Endothelial cell of umbilical vein (primary cell): ENCODE results near the gene MECP2. TPM values are rescaled to one million over a fixed set of nuclear protein-coding genes. Genes with fewer than 3 reads are reported as not detected.
A peak's percentile ranks its signal among the peaks of the same experiment; 100 is the strongest.

ENCODE experiments used
- BruUV-seq: library from RNA; stranded (reverse); fragments of 400-500 nt; replicated peaks from 2 replicates; lab custom pipeline; 2021; lab: Mats Ljungman, UMichigan
- CTCF ChIA-PET: fragments of 300-600, 350-600 bp; sonication (Branson Sonifier 250); formaldehyde crosslinking; loops from one replicate; lab custom pipeline; 2021; ENCODE audit warnings: antibody characterized with exemption, inconsistent platforms; lab: Charles Lee
- POLR2A ChIA-PET: fragments of 300-600, 350-600 bp; sonication (Branson Sonifier 250); formaldehyde crosslinking; loops from one replicate; lab custom pipeline; 2021; ENCODE audit warnings: antibody characterized with exemption, inconsistent platforms; lab: Charles Lee
- DNase-seq: peaks from one replicate; pipeline ENCODE4 v3.0.0-alpha.2; 2011; ENCODE audit warnings: low read depth, low spot score
- FAIRE-seq: peaks from 2 replicates; lab custom pipeline; 2011; peaks lifted over from hg19 to GRCh38; lab: Jason Lieb, UNC
- H2AFZ ChIP-seq: 2 replicates; pipeline ENCODE4 v1.6.0; 2012; ENCODE audit warnings: low read depth, low read length, control low read depth, inconsistent platforms
- H3K27ac ChIP-seq: 2 replicates; pipeline ENCODE4 v1.5.1; 2011; ENCODE audit warnings: low read depth, mild to moderate bottlenecking, control low read depth, low read length, moderate library complexity; ENCODE audit not compliant: insufficient read depth
- H3K27me3 ChIP-seq, 2 experiments: 2 replicates each; pipeline versions ENCODE4 v1.6.0 to v1.6.1; 2011; ENCODE audit warnings: low read length in 2 of 2, mixed read lengths in 1 of 2; ENCODE audit not compliant: control insufficient read depth in 2 of 2, insufficient read depth in 2 of 2
- H3K36me3 ChIP-seq, 2 experiments: 2 replicates in 1 of 2; 3 replicates in 1 of 2; pipeline ENCODE4 v1.5.1; 2011; ENCODE audit warnings: low read length in 2 of 2, mild to moderate bottlenecking in 1 of 2, moderate library complexity in 1 of 2; ENCODE audit not compliant: control insufficient read depth in 2 of 2, insufficient read depth in 2 of 2; ENCODE audit errors: extremely low read depth in 1 of 2
- H3K4me1 ChIP-seq: 3 replicates; pipeline ENCODE4 v1.5.1; 2011; ENCODE audit warnings: mild to moderate bottlenecking, low read length; ENCODE audit not compliant: control insufficient read depth, insufficient read depth; ENCODE audit errors: extremely low read depth
- H3K4me2 ChIP-seq: 2 replicates; pipeline ENCODE4 v1.6.1; 2011; ENCODE audit warnings: low read length, control low read depth, mixed read lengths; ENCODE audit not compliant: insufficient read depth
- H3K4me3 ChIP-seq, 3 experiments: fragments of 200-600 bp in 1 of 3; sonication (generic), shearing (Covaris generic) in 1 of 3; replicated peaks in 1 of 3; 2 replicates each; pipeline ENCODE4 v1.5.1; 2011 to 2016; ENCODE audit warnings: control low read depth in 3 of 3, low read length in 3 of 3, mild to moderate bottlenecking in 2 of 3, inconsistent platforms in 1 of 3, low read depth in 1 of 3, moderate library complexity in 1 of 3; ENCODE audit not compliant: insufficient read depth in 1 of 3
- H3K79me2 ChIP-seq: 2 replicates; pipeline ENCODE4 v1.6.0; 2012; ENCODE audit warnings: low read length, inconsistent platforms; ENCODE audit not compliant: control insufficient read depth, insufficient read depth
- H3K9ac ChIP-seq: replicated peaks from 2 replicates; pipeline ENCODE3; 2011; ENCODE audit warnings: low read length, control low read depth; ENCODE audit not compliant: insufficient read depth; ENCODE audit errors: extremely low read depth
- H3K9me1 ChIP-seq: replicated peaks from 3 replicates; pipeline ENCODE4 v1.6.0; 2011; ENCODE audit warnings: mild to moderate bottlenecking, low read length; ENCODE audit not compliant: control insufficient read depth, insufficient read depth; ENCODE audit errors: extremely low read depth
- H3K9me3 ChIP-seq: replicated peaks from 2 replicates; pipeline ENCODE4 v1.5.1; 2012; ENCODE audit warnings: low read length, inconsistent platforms; ENCODE audit not compliant: control insufficient read depth, insufficient read depth
- H4K20me1 ChIP-seq: replicated peaks from 2 replicates; pipeline ENCODE3; 2011; ENCODE audit warnings: mild to moderate bottlenecking, low read length; ENCODE audit not compliant: control insufficient read depth, insufficient read depth; ENCODE audit errors: extremely low read depth
- FOS ChIP-seq: IDR thresholded peaks from 2 replicates; pipeline ENCODE4 v1.6.1; 2011; ENCODE audit warnings: mild to moderate bottlenecking, low read length, moderate library complexity, borderline replicate concordance; ENCODE audit not compliant: insufficient read depth
- GATA2 ChIP-seq: IDR thresholded peaks from 2 replicates; pipeline ENCODE4 v1.7.0; 2011; ENCODE audit warnings: low read depth, mild to moderate bottlenecking, moderate library complexity, mixed read lengths, low read length; ENCODE audit not compliant: insufficient read length, insufficient read depth
- JUN ChIP-seq: IDR thresholded peaks from 2 replicates; pipeline ENCODE4 v1.6.1; 2011; ENCODE audit warnings: borderline replicate concordance, low read depth; ENCODE audit not compliant: insufficient read length, insufficient read depth
- MYC ChIP-seq: IDR thresholded peaks from one replicate; pipeline ENCODE4 v1.6.1; 2011; ENCODE audit warnings: mild to moderate bottlenecking, low read depth, low read length
- POLR2AphosphoS5 ChIP-seq: IDR thresholded peaks from 2 replicates; pipeline ENCODE4 v1.6.1; 2012; ENCODE audit warnings: low read depth, mild to moderate bottlenecking, control low read depth, low read length, moderate library complexity; ENCODE audit not compliant: insufficient read depth
- dilution Hi-C: fragments of 300-500 bp; cut with MboI; formaldehyde crosslinking; loops from one replicate; pipeline ENCODE4 v1.15.0; 2019; ENCODE audit warnings: low sequenced_read_pairs; ENCODE audit not compliant: extremely low pct_ligation_motif_present
- intact Hi-C: fragments of 100-400 bp; cut with micrococcal nuclease; formaldehyde crosslinking; loops from one replicate; pipeline ENCODE4 v1.10.0; 2022
- polyA plus RNA-seq, 4 experiments: library from polyadenylated mRNA; depleted of rRNA in 3 of 4; stranded (reverse) in 3 of 4; unstranded in 1 of 4; fragments of >200 nt; gene quantifications; 2 replicates each; pipeline versions ENCODE4 v1.2.1 to v1.2.3, GENCODE V29; 2011 to 2012; ENCODE audit warnings: missing spikeins in 1 of 4
- total RNA-seq: library from RNA; stranded (reverse); gene quantifications from 2 replicates; pipeline ENCODE4 v1.2.3, GENCODE V29; 2021

MECP2 gene
- total and polyA plus RNA-seq, 2 donors (not counting 3 experiments of a cell fraction or from before 2014, with no cell fraction given): 9.0 to 45.3 TPM

GRCh38 chrX:153984351-153985178 lies 113.0 kb downstream of the MECP2 start:
- Histone ChIP-seq H3K27me3 (no peaks in the 10 kb centered on the region), H4K20me1 (no peaks in the 10 kb centered on the region), H3K79me2 (no peaks in the 10 kb centered on the region), H3K4me1 (peaks cover 10% of the 10 kb centered on the region), H2AFZ (peak overlapping the region; percentile 81), H3K9ac (no peak overlapping the region), H3K9me3 (no peaks in the 10 kb centered on the region), H3K27ac (peak overlapping the region; percentile 30), H3K4me3 (no peak overlapping the region), H3K36me3 (no peaks in the 10 kb centered on the region), H3K4me2 (peak overlapping the region; percentile 17), H3K9me1 (no peaks in the 10 kb centered on the region)
- intact Hi-C loops: loop anchor here (1.0 kb wide), 1 partner anchor 11 kb away; no protein-coding TSS in a partner anchor
- no peak for DNase-seq
- ChIA-PET POLR2A (no interaction called here), CTCF (interaction anchor here (0.6 kb wide), 1 partner anchor 29 kb away, joined by 4 read pairs; no protein-coding TSS in a partner anchor)
- no peak for TF ChIP-seq JUN
- no peak for TF ChIP-seq MYC
- no peak for TF ChIP-seq FOS
- no peak for TF ChIP-seq POLR2AphosphoS5
- no TSS peak for BruUV-seq
- dilution Hi-C loops: no loop called here
- no peak for FAIRE-seq

DNA sequence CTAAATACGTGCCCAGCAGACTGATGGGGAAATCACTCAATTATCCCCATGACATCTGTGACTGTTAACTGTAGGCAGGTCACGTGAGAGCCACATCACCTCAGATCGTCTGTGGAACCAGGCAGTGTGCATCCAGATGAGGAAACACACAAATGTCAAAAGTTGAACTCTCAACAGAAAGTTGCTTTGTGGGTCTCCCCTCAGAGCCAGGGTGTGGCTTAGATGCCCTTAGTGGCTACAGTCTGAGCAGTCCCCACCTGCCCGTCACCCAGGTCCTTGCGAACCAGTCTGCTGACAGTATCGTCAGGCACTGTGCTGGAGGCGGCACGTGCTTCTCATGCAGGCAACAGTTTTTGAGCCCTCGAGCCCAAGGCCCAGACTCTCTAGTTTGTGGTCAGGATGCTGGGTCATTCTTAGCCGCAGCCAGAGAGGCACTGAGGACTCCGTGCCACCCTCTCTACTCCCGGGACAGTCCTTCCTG lies 114.2 kb downstream of the MECP2 start:
- Histone ChIP-seq H3K9ac (no peak overlapping the region), H3K4me3 (no peak overlapping the region), H3K9me3 (no peaks in the 10 kb centered on the region), H2AFZ (no peak overlapping the region), H3K36me3 (no peaks in the 10 kb centered on the region), H3K4me2 (no peak overlapping the region), H4K20me1 (no peaks in the 10 kb centered on the region), H3K79me2 (no peaks in the 10 kb centered on the region), H3K27ac (no peak overlapping the region), H3K4me1 (peaks cover 10% of the 10 kb centered on the region), H3K9me1 (no peaks in the 10 kb centered on the region), H3K27me3 (no peaks in the 10 kb centered on the region)
- intact Hi-C loops: no loop called here
- BruUV-seq: no TSS peak
- dilution Hi-C loops: no loop called here
- TF ChIP-seq FOS (no peak), GATA2 (no peak), MYC (no peak)
- DNase-seq: no peak
- POLR2A ChIA-PET: no interaction called here
- FAIRE-seq: no peak
- CTCF ChIA-PET: no interaction called here
